ENCODE results near the gene STN1. TPM values are rescaled to one million over a fixed set of nuclear protein-coding genes. Genes with fewer than 3 reads are reported as not detected.

STN1 gene
- total and polyA plus RNA-seq, 3 donors from 2014 or later, result 48.2 to 50.5 (median 50.1) TPM

GRCh38 chr10:103925591-103925990, 7.6 kb upstream of the STN1 start:
- no peaks in the 10 kb centered on the region for H3K9me3 ChIP-seq
- peaks cover 14% of the 10 kb centered on the region for H3K4me1 ChIP-seq
- H3K36me3 ChIP-seq (ENCODE audit: low read depth, missing control alignments), result no peaks in the 10 kb centered on the region
- TF ChIP-seq, protein P1, sequence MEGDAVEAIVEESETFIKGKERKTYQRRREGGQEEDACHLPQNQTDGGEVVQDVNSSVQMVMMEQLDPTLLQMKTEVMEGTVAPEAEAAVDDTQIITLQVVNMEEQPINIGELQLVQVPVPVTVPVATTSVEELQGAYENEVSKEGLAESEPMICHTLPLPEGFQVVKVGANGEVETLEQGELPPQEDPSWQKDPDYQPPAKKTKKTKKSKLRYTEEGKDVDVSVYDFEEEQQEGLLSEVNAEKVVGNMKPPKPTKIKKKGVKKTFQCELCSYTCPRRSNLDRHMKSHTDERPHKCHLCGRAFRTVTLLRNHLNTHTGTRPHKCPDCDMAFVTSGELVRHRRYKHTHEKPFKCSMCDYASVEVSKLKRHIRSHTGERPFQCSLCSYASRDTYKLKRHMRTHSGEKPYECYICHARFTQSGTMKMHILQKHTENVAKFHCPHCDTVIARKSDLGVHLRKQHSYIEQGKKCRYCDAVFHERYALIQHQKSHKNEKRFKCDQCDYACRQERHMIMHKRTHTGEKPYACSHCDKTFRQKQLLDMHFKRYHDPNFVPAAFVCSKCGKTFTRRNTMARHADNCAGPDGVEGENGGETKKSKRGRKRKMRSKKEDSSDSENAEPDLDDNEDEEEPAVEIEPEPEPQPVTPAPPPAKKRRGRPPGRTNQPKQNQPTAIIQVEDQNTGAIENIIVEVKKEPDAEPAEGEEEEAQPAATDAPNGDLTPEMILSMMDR (IDR thresholded peaks at IDR 0.05), result no peak
- no peak for TF ChIP-seq POLR2A (IDR thresholded peaks at IDR 0.05)
- no peak overlapping the region for H3K4me3 ChIP-seq
- no peak for DNase-seq
- intact Hi-C loops (cut with DNase I; ENCODE audit: low total_unique reads), result no loop called here
- no peaks in the 10 kb centered on the region for H3K27me3 ChIP-seq
- 100% methylated on average over 1 of the region's 1 CpG for WGBS, 2 donors
- no peak overlapping the region for H3K27ac ChIP-seq

DNA sequence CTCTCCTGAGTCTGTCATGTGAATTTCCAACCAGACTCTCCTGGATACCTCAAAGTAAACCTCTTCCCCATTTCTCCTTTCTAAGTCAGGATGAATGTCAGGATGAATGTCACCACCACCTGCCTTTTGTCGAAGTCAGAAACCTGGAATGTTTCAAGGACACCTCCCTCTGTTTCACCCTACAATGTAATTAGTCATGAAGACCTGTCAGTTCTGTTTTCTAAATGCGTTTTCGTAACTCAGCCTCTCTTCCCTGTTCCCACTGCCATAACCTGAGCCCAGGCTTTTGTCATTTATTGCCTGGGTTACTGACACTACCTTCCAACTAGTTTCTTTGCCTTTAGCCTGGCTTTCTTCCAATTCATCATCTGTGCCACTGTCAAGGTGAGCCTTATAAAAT, 5.5 kb upstream of the STN1 start:
- Histone ChIP-seq H3K36me3 (ENCODE audit: low read depth, missing control alignments) (no peaks in the 10 kb centered on the region), H3K27ac (no peak overlapping the region), H3K9me3 (no peaks in the 10 kb centered on the region), H3K27me3 (no peaks in the 10 kb centered on the region), H3K4me3 (no peak overlapping the region), H3K4me1 (peaks cover 29% of the 10 kb centered on the region)
- intact Hi-C loops (cut with DNase I; ENCODE audit: low total_unique reads), result no loop called here
- TF ChIP-seq POLR2A (IDR thresholded peaks at IDR 0.05), result no peak
- TF ChIP-seq, protein P1 (IDR thresholded peaks at IDR 0.05), result no peak
- DNase-seq, result no peak
- 58 to 68% methylated on average over 2 to 3 of the region's 3 CpGs for whole genome bisulfite sequencing, 2 donors

GRCh38 chr10:103922659-103923058, 4.7 kb upstream of the STN1 start:
- Histone ChIP-seq H3K9me3 (no peaks in the 10 kb centered on the region), H3K27ac (no peak overlapping the region), H3K4me1 (peaks cover 31% of the 10 kb centered on the region), H3K27me3 (no peaks in the 10 kb centered on the region), H3K36me3 (ENCODE audit: low read depth, missing control alignments) (no peaks in the 10 kb centered on the region), H3K4me3 (no peak overlapping the region)
- TF ChIP-seq, protein P1 (IDR thresholded peaks at IDR 0.05), result no peak
- TF ChIP-seq POLR2A (IDR thresholded peaks at IDR 0.05), result no peak
- 85 to 96% methylated on average over 2 of the region's 2 CpGs for WGBS, 2 donors
- intact Hi-C loops (cut with DNase I; ENCODE audit: low total_unique reads), result no loop called here
- no peak for DNase-seq

DNA sequence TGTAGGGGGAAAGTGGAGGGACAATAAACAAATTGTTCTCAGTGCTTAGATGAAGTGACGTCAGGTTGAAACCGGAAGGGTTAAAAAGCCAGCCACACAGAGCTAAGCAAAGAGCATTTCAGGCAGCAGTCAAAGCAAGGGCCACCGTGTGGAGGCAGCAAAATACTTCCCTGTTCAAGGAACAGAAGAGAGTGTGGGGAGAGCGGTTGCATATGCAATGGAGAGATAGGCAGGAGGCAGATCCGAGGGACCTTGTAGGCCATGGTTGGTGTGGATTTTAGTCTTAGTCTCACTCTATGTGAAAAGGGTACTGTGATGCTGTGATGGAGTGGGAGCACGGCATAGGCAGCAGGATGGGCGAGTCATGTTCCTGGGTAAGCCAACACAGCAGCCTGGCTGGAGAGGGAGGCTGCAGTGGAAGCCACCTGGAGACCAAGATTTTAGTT, 3.8 kb upstream of the STN1 start:
- Histone ChIP-seq H3K27me3 (no peaks in the 10 kb centered on the region), H3K4me1 (peaks cover 31% of the 10 kb centered on the region), H3K36me3 (ENCODE audit: low read depth, missing control alignments) (no peaks in the 10 kb centered on the region), H3K9me3 (no peaks in the 10 kb centered on the region), H3K4me3 (no peak overlapping the region), H3K27ac (peak overlapping the region in 1 of 2 donors; percentile 21)
- TF ChIP-seq POLR2A (IDR thresholded peaks at IDR 0.05), result no peak
- TF ChIP-seq, protein P1 (IDR thresholded peaks at IDR 0.05), result peak in 1 of 3 experiments; percentile 6
- peak; percentile 57 for DNase-seq
- 49 to 52% methylated on average over 7 of the region's 7 CpGs for WGBS, 2 donors
- intact Hi-C loops (cut with DNase I; ENCODE audit: low total_unique reads), result no loop called here

DNA sequence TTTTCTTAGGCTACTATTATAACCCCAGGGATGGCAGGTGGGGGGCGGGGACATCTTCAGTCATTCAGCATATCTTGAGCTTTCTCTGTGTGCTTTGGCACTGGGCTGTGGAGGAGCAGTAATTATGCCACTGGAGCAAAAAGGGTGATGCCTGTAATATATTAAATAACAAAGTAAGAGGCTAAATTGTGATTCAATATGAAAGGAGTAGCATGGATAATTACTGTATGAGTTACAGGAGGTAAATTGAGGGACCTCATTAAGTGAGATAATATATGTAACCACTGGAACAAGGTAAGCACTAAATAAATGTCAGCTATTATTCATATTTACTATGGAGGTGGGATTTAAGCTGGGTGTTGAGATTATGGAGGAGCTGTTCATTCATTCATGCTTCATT, 3.3 kb upstream of the STN1 start:
- no peaks in the 10 kb centered on the region for H3K9me3 ChIP-seq
- 68 to 88% methylated on average over 1 of the region's 1 CpG for WGBS, 2 donors
- no peak for TF ChIP-seq POLR2A (IDR thresholded peaks at IDR 0.05)
- TF ChIP-seq, protein P1 (IDR thresholded peaks at IDR 0.05), result no peak
- intact Hi-C loops (cut with DNase I; ENCODE audit: low total_unique reads), result no loop called here
- no peaks in the 10 kb centered on the region for H3K27me3 ChIP-seq
- H3K27ac ChIP-seq, result peak overlapping the region in 1 of 2 donors; percentile 21
- no peak for DNase-seq
- no peak overlapping the region for H3K4me3 ChIP-seq
- peaks cover 32% of the 10 kb centered on the region for H3K4me1 ChIP-seq
- no peaks in the 10 kb centered on the region for H3K36me3 ChIP-seq (ENCODE audit: low read depth, missing control alignments)

Measured in testis (tissue), 3 donors.